ENCODE results near the gene UXS1. TPM values are rescaled to one million over a fixed set of nuclear protein-coding genes. Genes with fewer than 3 reads are reported as not detected.
A peak's percentile ranks its signal among the peaks of the same experiment; 100 is the strongest.
"Not testable (repeated sequence)": the region's sequence is repeated elsewhere in the genome, so short reads cannot be mapped to it uniquely, and the experiment has no call there.

The UXS1 gene
- polyA plus RNA-seq, 4 donors, result 5.1 to 45.4 (median 10.9) TPM

- 86 to 90% (median 88%) methylated on average over 3 of the region's 3 CpGs for WGBS, 3 donors
- FAIRE-seq, result no peak
- H3K4me3 ChIP-seq (ENCODE audit: low read depth in 1 of 3, low read length in 3 of 3), result no peak overlapping the region
Measured at GRCh38 chr2:106219813-106220212, 25.7 kb upstream of the UXS1 start.

DNA sequence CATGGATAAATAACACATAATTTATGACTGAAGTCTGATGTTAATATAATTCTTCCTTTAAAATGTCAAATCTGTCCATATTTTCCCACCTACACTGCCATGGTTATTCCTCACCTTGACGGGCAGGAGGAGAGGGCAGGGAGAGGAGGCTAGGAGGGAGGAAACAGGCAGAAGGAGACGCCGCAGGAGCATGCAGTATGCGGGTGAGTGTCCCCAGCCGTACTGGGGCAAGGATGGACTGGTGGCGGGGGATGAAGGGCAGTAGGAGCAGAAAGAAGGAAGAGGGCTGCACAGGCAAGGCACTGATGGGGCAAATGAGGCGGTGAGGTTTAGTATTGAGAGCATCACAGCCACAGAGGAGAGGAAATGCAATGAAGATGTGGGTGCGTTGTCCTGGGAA lies 25.1 kb upstream of the UXS1 start:
- WGBS, 3 donors, result 87 to 93% (median 92%) methylated on average over 3 to 6 of the region's 8 CpGs
- not testable (repeated sequence) for FAIRE-seq; H3K4me1 ChIP-seq (ENCODE audit: control insufficient read depth in 3 of 3, insufficient read depth in 2 of 3, low read depth in 1 of 3, low read length in 2 of 3); H3K36me3 ChIP-seq (ENCODE audit: control insufficient read depth in 3 of 3, insufficient read depth in 2 of 3, low read depth in 1 of 3, low read length in 3 of 3); H3K27me3 ChIP-seq (ENCODE audit: control insufficient read depth in 3 of 3, insufficient read depth in 3 of 3, low read length in 3 of 3); DNase-seq; H3K27ac ChIP-seq (ENCODE audit: low read depth in 1 of 3, low read length in 2 of 3); H3K9me3 ChIP-seq (ENCODE audit: control insufficient read depth in 2 of 2, insufficient read depth in 1 of 2, low read depth in 1 of 2, low read length in 1 of 2); H3K4me3 ChIP-seq (ENCODE audit: low read depth in 1 of 3, low read length in 3 of 3)

More at GRCh38 chr2:106219813-106220212, 25.7 kb upstream of the UXS1 start:
- Histone ChIP-seq H3K36me3 (ENCODE audit: control insufficient read depth in 3 of 3, insufficient read depth in 2 of 3, low read depth in 1 of 3, low read length in 3 of 3) (no peaks in the 10 kb centered on the region), H3K27me3 (ENCODE audit: control insufficient read depth in 3 of 3, insufficient read depth in 3 of 3, low read length in 3 of 3) (no peaks in the 10 kb centered on the region), H3K9me3 (ENCODE audit: control insufficient read depth in 2 of 2, insufficient read depth in 1 of 2, low read depth in 1 of 2, low read length in 1 of 2) (no peaks in the 10 kb centered on the region), H3K27ac (ENCODE audit: low read depth in 1 of 3, low read length in 2 of 3) (no peak overlapping the region), H3K4me1 (ENCODE audit: control insufficient read depth in 3 of 3, insufficient read depth in 2 of 3, low read depth in 1 of 3, low read length in 2 of 3) (no peaks in the 10 kb centered on the region)
- no peak for DNase-seq

- Histone ChIP-seq H3K27ac (ENCODE audit: low read depth in 1 of 3, low read length in 2 of 3) (no peak overlapping the region), H3K4me3 (ENCODE audit: low read depth in 1 of 3, low read length in 3 of 3) (no peak overlapping the region), H3K27me3 (ENCODE audit: control insufficient read depth in 3 of 3, insufficient read depth in 3 of 3, low read length in 3 of 3) (no peaks in the 10 kb centered on the region), H3K36me3 (ENCODE audit: control insufficient read depth in 3 of 3, insufficient read depth in 2 of 3, low read depth in 1 of 3, low read length in 3 of 3) (no peaks in the 10 kb centered on the region), H3K4me1 (ENCODE audit: control insufficient read depth in 3 of 3, insufficient read depth in 2 of 3, low read depth in 1 of 3, low read length in 2 of 3) (no peaks in the 10 kb centered on the region), H3K9me3 (ENCODE audit: control insufficient read depth in 2 of 2, insufficient read depth in 1 of 2, low read depth in 1 of 2, low read length in 1 of 2) (no peaks in the 10 kb centered on the region)
- WGBS, 3 donors, result 22 to 57% (median 42%) methylated on average over 2 of the region's 2 CpGs
- DNase-seq, result peak in 1 of 2 donors; percentile 32
- FAIRE-seq, result no peak
Measured at GRCh38 chr2:106208874-106209273, 14.8 kb upstream of the UXS1 start.

DNA sequence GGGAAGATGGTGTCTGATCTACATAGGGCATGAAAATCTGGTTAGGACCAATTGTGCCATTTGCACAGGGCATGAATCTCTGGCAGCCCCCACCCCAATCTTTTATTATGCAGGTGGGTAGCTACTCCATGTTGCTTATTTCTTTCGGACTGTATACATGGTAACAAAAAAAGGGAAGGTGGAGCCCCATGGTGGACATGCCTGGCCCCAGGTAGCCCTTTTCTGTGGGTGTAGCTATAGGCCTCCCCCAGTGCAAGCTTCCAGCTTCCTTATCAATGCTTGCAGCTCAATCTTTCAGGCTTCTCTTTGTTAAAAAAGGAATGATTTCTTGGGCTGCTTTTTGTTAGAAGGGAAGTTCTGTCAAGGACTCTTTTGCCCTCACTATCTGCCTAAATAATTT lies 14.3 kb upstream of the UXS1 start:
- FAIRE-seq, result no peak
- H3K4me1 ChIP-seq (ENCODE audit: control insufficient read depth in 3 of 3, insufficient read depth in 2 of 3, low read depth in 1 of 3, low read length in 2 of 3), result no peaks in the 10 kb centered on the region
- H3K9me3 ChIP-seq (ENCODE audit: control insufficient read depth in 2 of 2, insufficient read depth in 1 of 2, low read depth in 1 of 2, low read length in 1 of 2), result no peaks in the 10 kb centered on the region
- DNase-seq, result no peak
- no peak overlapping the region for H3K4me3 ChIP-seq (ENCODE audit: low read depth in 1 of 3, low read length in 3 of 3)
- no peak overlapping the region for H3K27ac ChIP-seq (ENCODE audit: low read depth in 1 of 3, low read length in 2 of 3)
- H3K36me3 ChIP-seq (ENCODE audit: control insufficient read depth in 3 of 3, insufficient read depth in 2 of 3, low read depth in 1 of 3, low read length in 3 of 3), result no peaks in the 10 kb centered on the region
- no peaks in the 10 kb centered on the region for H3K27me3 ChIP-seq (ENCODE audit: control insufficient read depth in 3 of 3, insufficient read depth in 3 of 3, low read length in 3 of 3)
- 88 to 90% (median 88%) methylated on average over 1 of the region's 1 CpG for WGBS, 3 donors

DNA sequence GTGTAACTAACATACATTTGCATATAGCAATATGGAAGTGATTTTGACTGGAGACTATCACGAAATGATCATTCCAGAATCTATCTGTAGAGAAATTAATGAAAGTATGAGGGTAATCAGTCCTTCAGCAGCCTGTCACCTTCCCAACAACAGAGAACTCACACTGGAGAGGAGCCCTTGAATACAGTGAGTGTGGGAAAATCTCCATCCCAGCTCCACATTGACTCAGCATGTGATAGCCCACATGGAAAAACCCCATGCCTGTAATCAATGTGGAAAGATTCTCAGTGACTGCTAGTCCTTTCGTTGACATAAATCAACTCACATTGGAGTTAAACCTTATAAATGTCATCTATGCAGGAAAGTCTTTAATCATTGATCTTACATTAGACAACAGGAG lies 13.1 kb upstream of the UXS1 start:
- no peaks in the 10 kb centered on the region for H3K4me1 ChIP-seq (ENCODE audit: control insufficient read depth in 3 of 3, insufficient read depth in 2 of 3, low read depth in 1 of 3, low read length in 2 of 3)
- 92 to 94% (median 93%) methylated on average over 2 of the region's 2 CpGs for WGBS, 3 donors
- no peak overlapping the region for H3K27ac ChIP-seq (ENCODE audit: low read depth in 1 of 3, low read length in 2 of 3)
- no peak for FAIRE-seq
- no peak overlapping the region for H3K4me3 ChIP-seq (ENCODE audit: low read depth in 1 of 3, low read length in 3 of 3)
- no peaks in the 10 kb centered on the region for H3K36me3 ChIP-seq (ENCODE audit: control insufficient read depth in 3 of 3, insufficient read depth in 2 of 3, low read depth in 1 of 3, low read length in 3 of 3)
- no peaks in the 10 kb centered on the region for H3K9me3 ChIP-seq (ENCODE audit: control insufficient read depth in 2 of 2, insufficient read depth in 1 of 2, low read depth in 1 of 2, low read length in 1 of 2)
- H3K27me3 ChIP-seq (ENCODE audit: control insufficient read depth in 3 of 3, insufficient read depth in 3 of 3, low read length in 3 of 3), result no peaks in the 10 kb centered on the region
- DNase-seq, result no peak

GRCh38 chr2:106205488-106205887 lies 11.4 kb upstream of the UXS1 start:
- Histone ChIP-seq H3K4me3 (ENCODE audit: low read depth in 1 of 3, low read length in 3 of 3) (no peak overlapping the region), H3K9me3 (ENCODE audit: control insufficient read depth in 2 of 2, insufficient read depth in 1 of 2, low read depth in 1 of 2, low read length in 1 of 2) (no peaks in the 10 kb centered on the region), H3K27me3 (ENCODE audit: control insufficient read depth in 3 of 3, insufficient read depth in 3 of 3, low read length in 3 of 3) (no peaks in the 10 kb centered on the region), H3K36me3 (ENCODE audit: control insufficient read depth in 3 of 3, insufficient read depth in 2 of 3, low read depth in 1 of 3, low read length in 3 of 3) (no peaks in the 10 kb centered on the region), H3K4me1 (ENCODE audit: control insufficient read depth in 3 of 3, insufficient read depth in 2 of 3, low read depth in 1 of 3, low read length in 2 of 3) (no peaks in the 10 kb centered on the region), H3K27ac (ENCODE audit: low read depth in 1 of 3, low read length in 2 of 3) (no peak overlapping the region)
- DNase-seq, result no peak
- 47 to 68% (median 49%) methylated on average over 4 to 5 of the region's 5 CpGs for WGBS, 3 donors
- no peak for FAIRE-seq

DNA sequence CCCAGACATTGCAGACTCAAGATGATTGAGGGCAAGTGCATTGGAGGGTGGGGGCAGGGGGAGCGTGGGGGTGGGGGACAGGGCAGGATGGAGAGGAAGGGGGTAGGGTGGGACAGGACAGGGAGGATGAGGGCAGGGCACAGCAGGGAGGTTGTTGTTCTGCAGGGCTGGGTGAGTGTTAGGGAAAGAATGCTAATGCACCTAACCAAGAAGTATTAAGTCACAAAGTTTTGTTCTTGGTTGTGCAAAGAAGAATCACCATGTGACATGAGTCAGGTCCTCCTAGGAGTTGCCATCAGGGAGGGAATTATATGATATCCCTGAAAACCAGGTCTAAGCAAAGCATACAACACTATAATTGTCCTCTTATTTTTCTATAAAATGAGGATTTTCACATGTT lies 10.4 kb upstream of the UXS1 start:
- FAIRE-seq, result not testable (repeated sequence)
- WGBS, 3 donors, result 50 to 75% (median 68%) methylated on average over 1 of the region's 1 CpG

DNA sequence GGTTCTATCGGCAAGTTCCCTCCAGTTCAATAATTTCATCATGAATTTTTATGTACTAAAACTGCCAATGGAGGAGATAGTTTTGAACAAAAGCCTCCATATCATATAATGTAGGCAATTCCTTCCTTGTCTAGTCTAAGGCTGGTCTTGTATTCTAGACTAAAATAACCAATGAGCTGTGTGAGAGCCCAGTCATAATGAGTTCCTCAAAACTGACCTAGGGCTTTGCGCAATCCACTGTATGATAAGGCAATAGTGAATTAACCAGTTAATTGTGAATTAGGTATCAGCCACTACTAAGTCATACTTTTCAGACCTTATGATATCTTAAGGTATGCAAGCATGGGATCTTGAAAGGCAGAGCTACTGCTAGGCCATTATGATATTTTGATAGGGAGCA lies 7.6 kb upstream of the UXS1 start:
- FAIRE-seq (no peak), DNase-seq (no peak)
- no peak overlapping the region for H3K27ac ChIP-seq (ENCODE audit: low read depth in 1 of 3, low read length in 2 of 3)
- WGBS, 3 donors, result 92 to 97% (median 93%) methylated on average over 2 of the region's 2 CpGs
- H3K4me1 ChIP-seq (ENCODE audit: control insufficient read depth in 3 of 3, insufficient read depth in 2 of 3, low read depth in 1 of 3, low read length in 2 of 3), result no peaks in the 10 kb centered on the region
- H3K36me3 ChIP-seq (ENCODE audit: control insufficient read depth in 3 of 3, insufficient read depth in 2 of 3, low read depth in 1 of 3, low read length in 3 of 3), result no peaks in the 10 kb centered on the region
- H3K27me3 ChIP-seq (ENCODE audit: control insufficient read depth in 3 of 3, insufficient read depth in 3 of 3, low read length in 3 of 3), result no peaks in the 10 kb centered on the region
- no peak overlapping the region for H3K4me3 ChIP-seq (ENCODE audit: low read depth in 1 of 3, low read length in 3 of 3)
- no peaks in the 10 kb centered on the region for H3K9me3 ChIP-seq (ENCODE audit: control insufficient read depth in 2 of 2, insufficient read depth in 1 of 2, low read depth in 1 of 2, low read length in 1 of 2)

More for the DNA sequence above, 10.4 kb upstream of the UXS1 start:
- H3K36me3 ChIP-seq (ENCODE audit: control insufficient read depth in 3 of 3, insufficient read depth in 2 of 3, low read depth in 1 of 3, low read length in 3 of 3); H3K27me3 ChIP-seq (ENCODE audit: control insufficient read depth in 3 of 3, insufficient read depth in 3 of 3, low read length in 3 of 3); H3K4me1 ChIP-seq (ENCODE audit: control insufficient read depth in 3 of 3, insufficient read depth in 2 of 3, low read depth in 1 of 3, low read length in 2 of 3); H3K27ac ChIP-seq (ENCODE audit: low read depth in 1 of 3, low read length in 2 of 3); H3K9me3 ChIP-seq (ENCODE audit: control insufficient read depth in 2 of 2, insufficient read depth in 1 of 2, low read depth in 1 of 2, low read length in 1 of 2); H3K4me3 ChIP-seq (ENCODE audit: low read depth in 1 of 3, low read length in 3 of 3); DNase-seq: not testable (repeated sequence)

DNA sequence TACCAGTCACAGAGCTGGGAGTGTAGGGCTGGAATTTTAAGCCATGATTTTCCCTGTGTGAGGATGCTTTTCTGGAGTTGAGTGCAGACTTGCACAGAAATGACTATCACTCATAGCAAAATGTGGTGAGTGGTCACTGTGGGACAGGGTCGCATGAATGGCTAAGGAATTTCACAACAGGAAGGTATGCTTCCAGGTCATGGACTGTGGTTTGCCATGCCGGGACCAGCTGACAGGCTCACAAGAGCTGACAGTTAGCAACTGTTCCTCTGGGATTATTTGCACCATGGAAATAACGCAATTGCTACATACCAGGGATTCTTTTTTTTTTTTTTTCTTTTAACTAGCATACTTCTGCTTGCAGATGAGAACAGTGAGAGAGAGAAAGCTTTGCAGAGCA lies 3.8 kb upstream of the UXS1 start:
- WGBS, 3 donors, result 53 to 76% (median 65%) methylated on average over 3 of the region's 3 CpGs
- DNase-seq, result no peak

More for the DNA sequence above, 3.8 kb upstream of the UXS1 start:
- no peak overlapping the region for H3K4me3 ChIP-seq (ENCODE audit: low read depth in 1 of 3, low read length in 3 of 3)
- no peaks in the 10 kb centered on the region for H3K27me3 ChIP-seq (ENCODE audit: control insufficient read depth in 3 of 3, insufficient read depth in 3 of 3, low read length in 3 of 3)
- no peak for FAIRE-seq
- no peak overlapping the region for H3K27ac ChIP-seq (ENCODE audit: low read depth in 1 of 3, low read length in 2 of 3)
- peaks cover 0 to 2% (median 0%) of the 10 kb centered on the region in 3 donors for H3K4me1 ChIP-seq (ENCODE audit: control insufficient read depth in 3 of 3, insufficient read depth in 2 of 3, low read depth in 1 of 3, low read length in 2 of 3)
- no peaks in the 10 kb centered on the region for H3K9me3 ChIP-seq (ENCODE audit: control insufficient read depth in 2 of 2, insufficient read depth in 1 of 2, low read depth in 1 of 2, low read length in 1 of 2)
- H3K36me3 ChIP-seq (ENCODE audit: control insufficient read depth in 3 of 3, insufficient read depth in 2 of 3, low read depth in 1 of 3, low read length in 3 of 3), result no peaks in the 10 kb centered on the region

All from small intestine (tissue), 7 donors.